HUES48 (cell line): Measurements from ENCODE around the gene SMAD6.

ENCODE experiments used
- H3K27ac ChIP-seq: one replicate; pipeline ENCODE4 v1.7.0; 2013; ENCODE audit warnings: low read depth, low read length, inconsistent platforms
- H3K27me3 ChIP-seq: 2 replicates; pipeline ENCODE4 v1.6.1; 2013; ENCODE audit warnings: mild to moderate bottlenecking, low read length; ENCODE audit not compliant: control insufficient read depth, insufficient read depth
- H3K36me3 ChIP-seq: 2 replicates; pipeline ENCODE4 v1.6.1; 2013; ENCODE audit warnings: low read length; ENCODE audit not compliant: control insufficient read depth, insufficient read depth
- H3K4me1 ChIP-seq: 2 replicates; pipeline ENCODE4 v1.6.1; 2013; ENCODE audit warnings: mild to moderate bottlenecking, low read length; ENCODE audit not compliant: control insufficient read depth, insufficient read depth
- H3K4me3 ChIP-seq: 2 replicates; pipeline ENCODE4 v1.5.1; 2013; ENCODE audit warnings: mild to moderate bottlenecking, low read depth, low read length
- H3K9ac ChIP-seq: 2 replicates; pipeline ENCODE4 v1.6.1; 2013; ENCODE audit warnings: mild to moderate bottlenecking, low read depth, low read length, moderate library complexity
- H3K9me3 ChIP-seq: 2 replicates; pipeline ENCODE4 v1.6.1; 2013; ENCODE audit warnings: low read length; ENCODE audit not compliant: control insufficient read depth, insufficient read depth

Gene SMAD6

GRCh38 chr15:66760968-66761725 lies 59.1 kb downstream of the SMAD6 start:
- H3K9me3 ChIP-seq = no peaks in the 10 kb centered on the region
- H3K9ac ChIP-seq = no peak overlapping the region
- H3K36me3 ChIP-seq = no peaks in the 10 kb centered on the region
- peaks cover 6% of the 10 kb centered on the region; the same call in 1 of the 2 replicates for H3K4me1 ChIP-seq
- H3K27ac ChIP-seq = no peak overlapping the region
- no peak overlapping the region for H3K4me3 ChIP-seq
- H3K27me3 ChIP-seq = no peaks in the 10 kb centered on the region

- Histone ChIP-seq H3K9me3 (no peaks in the 10 kb centered on the region), H3K9ac (no peak overlapping the region), H3K27me3 (no peaks in the 10 kb centered on the region), H3K4me1 (peaks cover 6% of the 10 kb centered on the region; the same call in 1 of the 2 replicates), H3K4me3 (no peak overlapping the region), H3K27ac (no peak overlapping the region), H3K36me3 (no peaks in the 10 kb centered on the region)
Observed at GRCh38 chr15:66761726-66762595, 59.9 kb downstream of the SMAD6 start.

- Histone ChIP-seq H3K36me3 (no peaks in the 10 kb centered on the region), H3K4me1 (peaks cover 6% of the 10 kb centered on the region; the same call in 1 of the 2 replicates), H3K27ac (no peak overlapping the region), H3K9ac (no peak overlapping the region), H3K4me3 (no peak overlapping the region), H3K9me3 (no peaks in the 10 kb centered on the region), H3K27me3 (no peaks in the 10 kb centered on the region)
Observed at GRCh38 chr15:66763186-66764071, 61.4 kb downstream of the SMAD6 start.

- Histone ChIP-seq H3K4me3 (no peak overlapping the region), H3K27ac (no peak overlapping the region), H3K9me3 (no peaks in the 10 kb centered on the region), H3K27me3 (no peaks in the 10 kb centered on the region), H3K4me1 (peaks cover 6% of the 10 kb centered on the region; the same call in 1 of the 2 replicates), H3K9ac (no peak overlapping the region), H3K36me3 (no peaks in the 10 kb centered on the region)
Observed at GRCh38 chr15:66764072-66764786, 62.2 kb downstream of the SMAD6 start.

- no peak overlapping the region for H3K9ac ChIP-seq
- peaks cover 14% of the 10 kb centered on the region for H3K4me1 ChIP-seq
- H3K27ac ChIP-seq = no peak overlapping the region
- no peaks in the 10 kb centered on the region for H3K36me3 ChIP-seq
- no peaks in the 10 kb centered on the region for H3K9me3 ChIP-seq
- no peak overlapping the region for H3K4me3 ChIP-seq
- H3K27me3 ChIP-seq = no peaks in the 10 kb centered on the region
Observed at GRCh38 chr15:66765478-66766281, 63.6 kb downstream of the SMAD6 start.

GRCh38 chr15:66766282-66767230 lies 64.5 kb downstream of the SMAD6 start:
- H3K4me1 ChIP-seq = peaks cover 23% of the 10 kb centered on the region
- H3K36me3 ChIP-seq = no peaks in the 10 kb centered on the region
- no peaks in the 10 kb centered on the region for H3K27me3 ChIP-seq
- H3K27ac ChIP-seq = no peak overlapping the region
- H3K9ac ChIP-seq = no peak overlapping the region
- H3K9me3 ChIP-seq = no peaks in the 10 kb centered on the region
- no peak overlapping the region for H3K4me3 ChIP-seq

- Histone ChIP-seq H3K4me1 (peaks cover 25% of the 10 kb centered on the region), H3K27me3 (no peaks in the 10 kb centered on the region), H3K27ac (no peak overlapping the region), H3K9ac (no peak overlapping the region), H3K4me3 (no peak overlapping the region), H3K36me3 (no peaks in the 10 kb centered on the region), H3K9me3 (no peaks in the 10 kb centered on the region)
Observed at GRCh38 chr15:66767240-66767659, 65.2 kb downstream of the SMAD6 start.

- Histone ChIP-seq H3K27ac (no peak overlapping the region), H3K36me3 (no peaks in the 10 kb centered on the region)
Observed at GRCh38 chr15:66768987-66769386, 67.0 kb downstream of the SMAD6 start.

More at GRCh38 chr15:66768987-66769386, 67.0 kb downstream of the SMAD6 start:
- Histone ChIP-seq H3K9ac (no peak overlapping the region), H3K4me1 (peaks cover 38% of the 10 kb centered on the region), H3K9me3 (no peaks in the 10 kb centered on the region), H3K4me3 (no peak overlapping the region), H3K27me3 (no peaks in the 10 kb centered on the region)
